Small intestine (tissue), 7 donors: ENCODE measurements around the gene TSPAN9. TPM values are rescaled to one million over a fixed set of nuclear protein-coding genes. Genes with fewer than 3 reads are reported as not detected.

Experiments
- DNase-seq, 2 donors: peaks; one replicate each; pipeline versions ENCODE4 v3.0.0 to v3.0.0-alpha.2; 2013
- FAIRE-seq: peaks from 2 replicates; lab custom pipeline; 2012; peaks lifted over from hg19 to GRCh38; lab: Jason Lieb, UNC
- H3K27ac ChIP-seq, 3 donors: one replicate each; pipeline ENCODE4 v1.5.1; 2013; ENCODE audit warnings: low read length in 2 of 3, mild to moderate bottlenecking in 2 of 3, control low read depth in 1 of 3, inconsistent platforms in 1 of 3, low read depth in 1 of 3, moderate library complexity in 1 of 3
- H3K27me3 ChIP-seq, 3 donors: one replicate each; pipeline ENCODE4 v1.6.1; 2013; ENCODE audit warnings: low read length in 3 of 3, inconsistent platforms in 1 of 3; ENCODE audit not compliant: control insufficient read depth in 3 of 3, insufficient read depth in 3 of 3
- H3K36me3 ChIP-seq, 3 donors: one replicate each; pipeline ENCODE4 v1.6.1; 2013; ENCODE audit warnings: low read length in 3 of 3, inconsistent platforms in 1 of 3, low read depth in 1 of 3, mild to moderate bottlenecking in 1 of 3, moderate library complexity in 1 of 3; ENCODE audit not compliant: control insufficient read depth in 3 of 3, insufficient read depth in 2 of 3
- H3K4me1 ChIP-seq, 3 donors: one replicate each; pipeline ENCODE4 v1.6.1; 2013; ENCODE audit warnings: low read length in 2 of 3, inconsistent platforms in 1 of 3, low read depth in 1 of 3, mild to moderate bottlenecking in 1 of 3, moderate library complexity in 1 of 3; ENCODE audit not compliant: control insufficient read depth in 3 of 3, insufficient read depth in 2 of 3
- H3K4me3 ChIP-seq, 3 donors: one replicate each; pipeline ENCODE4 v1.5.1; 2013; ENCODE audit warnings: low read length in 3 of 3, control low read depth in 1 of 3, inconsistent platforms in 1 of 3, low read depth in 1 of 3, mild to moderate bottlenecking in 1 of 3, moderate library complexity in 1 of 3
- H3K9me3 ChIP-seq, 2 donors: one replicate each; pipeline ENCODE4 v1.6.1; 2013; ENCODE audit warnings: low read depth in 1 of 2, low read length in 1 of 2; ENCODE audit not compliant: control insufficient read depth in 2 of 2, insufficient read depth in 1 of 2
- WGBS, 3 donors: extraction: QIAGEN DNeasy Blood & Tissue Kit; methylation state at CpG; one replicate each; pipeline ENCODE4 v1.1.7; 2013; 5-methylcytosine and 5-hydroxymethylcytosine counted together
- polyA plus RNA-seq, 4 donors: library from polyadenylated mRNA; stranded (reverse) in 3 of 4; unstranded in 1 of 4; fragments of 200-250 nt in 3 of 4; fragments of 120-200 nt in 1 of 4; gene quantifications; one replicate each; pipeline versions ENCODE4 v1.2.1 to v1.2.3, GENCODE V29; 2013
- donor health status: healthy with polysubstance abuse.
- donor health status: control.
- donor health status: control.
- donor health status: Bipolar disorder and iron deficiency.
- donor health status: healthy.

Gene TSPAN9
- polyA plus RNA-seq, 4 donors: 1.3 to 25.5 (median 12.8) TPM

DNA sequence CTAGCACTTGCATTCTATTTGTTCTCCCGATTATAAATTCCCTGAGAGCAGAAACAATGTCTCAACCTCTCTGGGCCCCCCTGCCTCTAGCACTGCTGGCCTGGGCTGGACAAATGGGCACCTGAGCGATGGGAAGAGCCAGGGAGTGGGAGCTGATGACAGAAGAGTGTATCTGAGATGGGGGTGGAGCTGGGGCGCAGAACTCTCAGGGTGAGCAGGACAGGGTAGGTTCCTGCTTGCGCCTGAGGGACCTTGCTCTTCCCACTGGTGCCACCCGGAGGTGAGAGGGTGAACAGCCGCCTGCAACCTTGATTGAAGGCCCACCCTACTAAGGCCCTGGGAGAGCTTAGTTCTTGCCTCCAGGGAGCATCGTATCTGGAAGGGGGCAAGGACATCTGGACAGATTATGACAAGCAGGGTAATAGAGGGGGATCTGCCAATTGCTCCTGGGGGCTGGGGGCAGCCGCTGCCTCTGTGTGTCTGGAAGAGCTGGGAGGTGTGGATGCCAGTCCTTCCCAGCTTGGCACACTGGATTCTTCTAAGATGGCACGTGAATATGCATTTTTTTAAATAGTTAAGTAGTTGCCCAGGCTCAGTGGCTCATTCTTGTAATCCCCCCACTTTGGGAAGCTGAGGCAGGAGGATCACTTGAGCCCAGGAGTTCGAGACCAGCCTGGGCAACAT, 43.0 kb upstream of the TSPAN9 start:
- H3K36me3 ChIP-seq: peaks cover 0 to 17% (median 2%) of the 10 kb centered on the region in 3 donors
- no peaks in the 10 kb centered on the region for H3K27me3 ChIP-seq
- no peaks in the 10 kb centered on the region for H3K4me1 ChIP-seq
- H3K4me3 ChIP-seq: no peak overlapping the region
- H3K27ac ChIP-seq: no peak overlapping the region
- peak; percentile 69 to 78 for DNase-seq
- FAIRE-seq: no peak
- H3K9me3 ChIP-seq: no peaks in the 10 kb centered on the region
- WGBS, 3 donors: 34 to 42% (median 40%) methylated on average over 10 of the region's 10 CpGs

DNA sequence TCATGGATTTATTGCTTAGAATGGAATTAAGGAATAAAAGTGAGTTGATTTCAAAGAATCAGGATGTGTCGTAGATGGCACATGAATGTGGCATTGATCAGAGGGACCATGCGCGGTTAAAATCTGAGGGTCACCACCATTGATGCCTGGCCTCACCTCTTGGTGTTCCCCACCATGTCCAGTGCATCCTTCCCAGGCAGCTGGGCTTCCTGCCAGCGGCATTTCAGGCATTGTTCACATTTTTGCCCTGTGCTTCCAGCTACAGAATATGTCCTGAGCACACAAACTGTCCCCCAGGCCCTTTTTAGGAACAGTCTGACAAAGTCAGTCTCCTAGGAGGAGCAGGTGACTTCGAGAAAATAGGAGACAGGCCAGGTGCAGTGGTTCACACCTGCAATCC, 42.0 kb upstream of the TSPAN9 start:
- WGBS, 3 donors: 88 to 94% (median 88%) methylated on average over 5 of the region's 5 CpGs
- no peak overlapping the region for H3K27ac ChIP-seq
- H3K4me3 ChIP-seq: no peak overlapping the region
- DNase-seq: no peak
- H3K27me3 ChIP-seq: no peaks in the 10 kb centered on the region
- peaks cover 0 to 19% (median 5%) of the 10 kb centered on the region in 3 donors for H3K36me3 ChIP-seq
- no peaks in the 10 kb centered on the region for H3K9me3 ChIP-seq
- no peaks in the 10 kb centered on the region for H3K4me1 ChIP-seq
- no peak for FAIRE-seq

DNA sequence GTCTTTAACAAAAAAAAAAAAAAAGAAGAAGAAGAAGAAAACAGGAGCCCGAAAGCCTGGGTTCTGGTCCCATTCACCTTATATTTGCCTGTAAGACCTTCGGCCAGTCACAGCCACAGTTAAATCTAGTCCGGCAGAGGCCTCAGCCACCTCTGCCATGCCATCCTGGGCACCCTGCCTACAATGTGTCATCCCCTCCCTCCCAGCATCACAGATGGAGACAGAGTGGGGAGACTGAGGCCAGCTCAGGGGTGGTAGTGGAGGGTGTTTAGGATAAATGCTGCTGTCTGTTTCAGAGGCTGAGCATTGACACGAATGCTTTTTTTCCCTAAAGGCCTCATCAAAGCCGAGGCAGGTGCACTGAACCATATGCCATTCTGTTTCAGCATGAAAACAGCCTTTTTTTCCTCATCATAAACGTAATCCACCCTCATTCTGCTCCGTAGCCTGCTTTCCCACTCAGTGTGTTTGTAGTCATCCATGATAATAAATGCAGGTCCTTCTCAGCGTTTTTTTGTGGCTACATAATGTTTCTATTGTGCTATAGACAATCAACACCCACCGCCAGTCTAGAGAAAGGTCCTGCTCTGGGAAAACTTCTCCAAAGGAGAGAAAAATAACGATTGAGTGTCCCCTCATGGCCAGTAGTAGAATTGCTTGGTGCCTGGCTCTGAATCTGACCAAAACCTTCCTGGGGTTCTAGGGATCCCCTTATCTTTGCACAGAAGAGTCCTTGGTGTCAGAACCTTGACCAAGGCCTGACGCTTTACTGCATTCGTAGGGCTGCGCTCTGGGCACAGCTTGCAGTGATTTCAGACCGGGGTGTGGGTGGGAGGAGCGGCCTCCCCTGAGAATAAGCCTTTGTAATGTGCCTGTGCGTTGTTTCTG, 41.1 kb upstream of the TSPAN9 start:
- Histone ChIP-seq H3K27me3 (no peaks in the 10 kb centered on the region), H3K4me3 (no peak overlapping the region), H3K27ac (no peak overlapping the region), H3K36me3 (peaks cover 0 to 21% (median 5%) of the 10 kb centered on the region in 3 donors), H3K4me1 (no peaks in the 10 kb centered on the region), H3K9me3 (no peaks in the 10 kb centered on the region)
- DNase-seq (no peak), FAIRE-seq (no peak)
- WGBS, 3 donors: 81 to 84% (median 83%) methylated on average over 16 of the region's 16 CpGs

GRCh38 chr12:3036901-3037600, 40.1 kb upstream of the TSPAN9 start:
- WGBS, 3 donors: 85 to 91% (median 89%) methylated on average over 12 of the region's 12 CpGs
- H3K9me3 ChIP-seq: no peaks in the 10 kb centered on the region
- no peaks in the 10 kb centered on the region for H3K27me3 ChIP-seq
- DNase-seq (no peak), FAIRE-seq (no peak)
- peaks cover 0 to 19% (median 5%) of the 10 kb centered on the region in 3 donors for H3K36me3 ChIP-seq
- no peak overlapping the region for H3K4me3 ChIP-seq
- H3K4me1 ChIP-seq: no peaks in the 10 kb centered on the region
- no peak overlapping the region for H3K27ac ChIP-seq

GRCh38 chr12:3038166-3038565, 39.0 kb upstream of the TSPAN9 start:
- no peak for FAIRE-seq
- WGBS, 3 donors: 88 to 91% (median 88%) methylated on average over 7 of the region's 7 CpGs

DNA sequence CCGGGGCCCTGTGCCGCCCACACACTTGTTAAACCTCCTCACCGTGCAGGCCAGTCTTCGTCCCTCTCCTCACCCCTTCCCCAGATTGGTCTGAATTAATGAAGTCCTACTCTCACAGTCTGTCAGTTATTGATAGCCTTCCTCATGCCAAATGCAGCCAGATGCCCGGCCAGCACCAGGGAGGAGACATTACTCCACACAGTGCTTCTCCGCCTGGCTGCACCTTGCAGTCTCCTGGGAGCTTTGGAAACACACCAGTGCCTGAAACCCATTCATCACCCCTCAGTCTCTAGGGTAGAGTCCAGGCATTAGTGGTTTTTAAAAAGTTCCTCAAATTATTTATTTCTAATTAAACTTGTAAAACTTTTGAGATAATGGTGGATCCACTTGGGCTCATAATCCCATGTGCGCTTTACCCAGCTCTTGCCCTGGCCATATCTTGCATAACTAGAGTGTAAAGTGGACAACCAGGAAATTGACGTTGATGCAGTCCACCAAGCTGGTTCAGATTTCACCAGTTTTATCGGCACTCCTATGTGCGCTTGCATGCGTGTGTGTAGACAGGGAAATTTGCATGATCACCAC, 38.2 kb upstream of the TSPAN9 start:
- no peaks in the 10 kb centered on the region for H3K4me1 ChIP-seq
- WGBS, 3 donors: 88 to 92% (median 91%) methylated on average over 11 of the region's 11 CpGs
- no peaks in the 10 kb centered on the region for H3K27me3 ChIP-seq
- FAIRE-seq: no peak
- peaks cover 0 to 19% (median 2%) of the 10 kb centered on the region in 3 donors for H3K36me3 ChIP-seq
- no peak overlapping the region for H3K4me3 ChIP-seq
- no peaks in the 10 kb centered on the region for H3K9me3 ChIP-seq
- H3K27ac ChIP-seq: no peak overlapping the region
- DNase-seq: no peak

More at GRCh38 chr12:3038166-3038565, 39.0 kb upstream of the TSPAN9 start:
- no peaks in the 10 kb centered on the region for H3K4me1 ChIP-seq
- no peak overlapping the region for H3K27ac ChIP-seq
- H3K27me3 ChIP-seq: no peaks in the 10 kb centered on the region
- H3K4me3 ChIP-seq: no peak overlapping the region
- peaks cover 0 to 19% (median 2%) of the 10 kb centered on the region in 3 donors for H3K36me3 ChIP-seq
- H3K9me3 ChIP-seq: no peaks in the 10 kb centered on the region
- no peak for DNase-seq

- Histone ChIP-seq H3K27me3 (no peaks in the 10 kb centered on the region), H3K4me1 (no peaks in the 10 kb centered on the region), H3K36me3 (peaks cover 0 to 19% (median 2%) of the 10 kb centered on the region in 3 donors), H3K27ac (no peak overlapping the region), H3K9me3 (no peaks in the 10 kb centered on the region), H3K4me3 (no peak overlapping the region)
- no peak for FAIRE-seq
- DNase-seq: no peak
- WGBS, 3 donors: 82 to 89% (median 88%) methylated on average over 15 of the region's 15 CpGs
Measured at GRCh38 chr12:3040026-3040656, 37.0 kb upstream of the TSPAN9 start.
